ENCODE results near the gene RBM8A. TPM values are rescaled to one million over a fixed set of nuclear protein-coding genes. Genes with fewer than 3 reads are reported as not detected.
A peak's percentile ranks its signal among the peaks of the same experiment; 100 is the strongest.

The RBM8A gene
- total RNA-seq, 4 donors from 2014 or later = 47.6 to 105 (median 57.0) TPM

DNA sequence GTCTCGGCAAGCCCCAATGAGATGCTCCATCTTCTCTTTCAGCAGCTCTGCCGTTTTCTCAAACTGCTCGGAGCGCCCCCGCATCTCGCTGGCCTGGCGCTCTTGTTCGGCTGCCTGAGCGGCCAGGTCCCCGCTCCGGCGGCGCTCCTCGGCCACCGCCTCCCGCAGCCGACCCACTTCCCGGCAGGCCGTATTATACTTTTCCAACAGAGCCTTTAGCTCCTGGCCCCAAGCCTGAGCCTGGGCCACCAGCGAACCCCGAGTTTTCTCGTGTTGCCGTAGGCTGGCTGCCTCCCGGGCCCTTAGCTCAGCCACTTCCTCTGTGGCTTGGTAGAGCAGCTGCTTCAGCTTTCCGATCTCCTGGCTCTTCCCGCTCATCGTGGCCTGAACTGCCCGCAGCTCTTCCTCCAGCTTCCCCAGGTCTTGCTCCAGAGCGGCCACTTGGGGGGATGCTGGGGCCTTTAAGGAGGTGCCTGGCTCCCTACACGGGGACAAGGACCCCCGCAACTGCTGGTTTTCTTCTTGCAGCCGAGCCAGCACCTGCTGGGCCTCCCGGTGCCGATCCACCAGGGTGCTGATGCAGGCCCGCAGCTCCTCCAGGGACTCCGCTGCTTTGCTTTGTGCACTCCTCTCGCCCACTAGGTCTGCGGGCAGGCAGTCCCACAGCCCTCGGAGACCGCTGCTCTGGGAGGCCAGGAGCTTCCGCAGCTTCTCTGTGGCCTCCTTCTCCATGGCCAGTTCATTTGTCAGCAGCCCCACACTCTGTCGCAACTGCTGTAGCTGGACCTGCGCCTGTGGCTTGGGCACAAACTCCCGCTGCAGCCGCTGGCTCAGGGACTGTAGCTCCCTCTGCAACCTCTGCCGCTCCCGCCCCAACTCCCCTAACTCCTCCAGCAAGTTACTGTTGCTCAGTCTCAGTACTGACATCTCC is 55.0 kb downstream of the RBM8A start:
- DNase-seq = peak in 2 of 3 donors; percentile 45 to 64
- Histone ChIP-seq H3K36me3 (no peaks in the 10 kb centered on the region), H3K9me3 (no peaks in the 10 kb centered on the region), H3K4me3 (peak overlapping the region; percentile 34 to 57 (median 46)), H3K27ac (peak overlapping the region; percentile 59 to 85 (median 66)), H3K27me3 (no peaks in the 10 kb centered on the region), H3K4me1 (peaks cover 0 to 9% (median 3%) of the 10 kb centered on the region in 4 donors)
- TF ChIP-seq, protein P1, sequence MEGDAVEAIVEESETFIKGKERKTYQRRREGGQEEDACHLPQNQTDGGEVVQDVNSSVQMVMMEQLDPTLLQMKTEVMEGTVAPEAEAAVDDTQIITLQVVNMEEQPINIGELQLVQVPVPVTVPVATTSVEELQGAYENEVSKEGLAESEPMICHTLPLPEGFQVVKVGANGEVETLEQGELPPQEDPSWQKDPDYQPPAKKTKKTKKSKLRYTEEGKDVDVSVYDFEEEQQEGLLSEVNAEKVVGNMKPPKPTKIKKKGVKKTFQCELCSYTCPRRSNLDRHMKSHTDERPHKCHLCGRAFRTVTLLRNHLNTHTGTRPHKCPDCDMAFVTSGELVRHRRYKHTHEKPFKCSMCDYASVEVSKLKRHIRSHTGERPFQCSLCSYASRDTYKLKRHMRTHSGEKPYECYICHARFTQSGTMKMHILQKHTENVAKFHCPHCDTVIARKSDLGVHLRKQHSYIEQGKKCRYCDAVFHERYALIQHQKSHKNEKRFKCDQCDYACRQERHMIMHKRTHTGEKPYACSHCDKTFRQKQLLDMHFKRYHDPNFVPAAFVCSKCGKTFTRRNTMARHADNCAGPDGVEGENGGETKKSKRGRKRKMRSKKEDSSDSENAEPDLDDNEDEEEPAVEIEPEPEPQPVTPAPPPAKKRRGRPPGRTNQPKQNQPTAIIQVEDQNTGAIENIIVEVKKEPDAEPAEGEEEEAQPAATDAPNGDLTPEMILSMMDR (IDR thresholded peaks at IDR 0.05) = no peak
- TF ChIP-seq POLR2A (IDR thresholded peaks at IDR 0.05) = no peak

Other genes with a start within 250 kb of the RBM8A start
- gene PDZK1, start 220.1 kb downstream of the RBM8A start, total RNA-seq = 100 to 1,000 TPM in 3 of 4 donors, 10 to 100 TPM in 1; 25.6 to 251 (median 205) TPM
- gene CD160, start 208.0 kb downstream of the RBM8A start, total RNA-seq = 1 to 10 TPM in 2 of 4 donors, not detected in 2; 3.3 to 4.4 TPM
- 10 to 100 TPM; 10.2 to 31.4 (median 15.0) TPM for gene RNF115, start 103.4 kb downstream of the RBM8A start, total RNA-seq
- gene POLR3C, start 103.3 kb downstream of the RBM8A start, total RNA-seq = 10 to 100 TPM; 17.5 to 79.2 (median 34.5) TPM
- 1 to 10 TPM in 3 of 4 donors, not detected in 1; 1.9 to 2.3 (median 2.0) TPM for gene NUDT17, start 81.9 kb downstream of the RBM8A start, total RNA-seq
- 10 to 100 TPM in 3 of 4 donors, 1 to 10 TPM in 1; 8.9 to 35.5 (median 17.2) TPM for gene PIAS3, start 68.4 kb downstream of the RBM8A start, total RNA-seq
- 1 to 10 TPM in 2 of 4 donors, under 1 TPM in 1, not detected in 1; 0.85 to 7.4 (median 1.2) TPM for gene ANKRD35, start 41.6 kb downstream of the RBM8A start, total RNA-seq
- gene ITGA10, start 17.4 kb downstream of the RBM8A start, total RNA-seq = 10 to 100 TPM in 3 of 4 donors, 1 to 10 TPM in 1; 4.2 to 23.9 (median 22.9) TPM
- gene PEX11B, start 8.8 kb downstream of the RBM8A start, total RNA-seq = 10 to 100 TPM; 21.5 to 33.8 (median 27.1) TPM
- 10 to 100 TPM in 1 of 4 donors, 1 to 10 TPM in 3; 3.7 to 10.7 (median 4.5) TPM for gene LIX1L, start 30.5 kb upstream of the RBM8A start, total RNA-seq
- gene ANKRD34A, start 37.1 kb upstream of the RBM8A start, total RNA-seq = 1 to 10 TPM in 1 of 4 donors, under 1 TPM in 1, not detected in 2; 0.54 to 3.7 TPM
- 10 to 100 TPM in 3 of 4 donors, 1 to 10 TPM in 1; 8.7 to 25.6 (median 12.5) TPM for gene POLR3GL, start 37.2 kb upstream of the RBM8A start, total RNA-seq
- gene TXNIP, start 69.1 kb upstream of the RBM8A start, total RNA-seq = 1,000 to 10,000 TPM in 2 of 4 donors, 100 to 1,000 TPM in 2; 313 to 1,366 (median 694) TPM
- not detected for gene HJV, start 94.3 kb upstream of the RBM8A start, total RNA-seq
- gene NBPF10, start 217.3 kb upstream of the RBM8A start, total RNA-seq = 1 to 10 TPM; 1.2 to 2.5 (median 2.3) TPM

All from Peyer's patch (tissue), 4 donors.